GM23338 (cell line): ENCODE measurements around the gene EXOC4. TPM values are rescaled to one million over a fixed set of nuclear protein-coding genes. Genes with fewer than 3 reads are reported as not detected.
"Not testable (repeated sequence)": the region's sequence is repeated elsewhere in the genome, so short reads cannot be mapped to it uniquely, and the experiment has no call there.

Source experiments
- ATAC-seq: fragments of 200-7000 bp; cut with Tn5 transposase; 3 replicates; pipeline ENCODE4 v1.9.1; 2020
- DNase-seq: peaks from one replicate; pipeline ENCODE4 v3.0.0-alpha.2; 2015; ENCODE audit warnings: low spot score
- H2AFZ ChIP-seq: fragments of 200-600 bp; sonication (generic); 2 replicates; pipeline ENCODE4 v1.8.0; 2016; ENCODE audit warnings: antibody characterized with exemption, mild to moderate bottlenecking, moderate library complexity
- H3F3A ChIP-seq: fragments of 200-600 bp; sonication (generic); replicated peaks from 2 replicates; pipeline ENCODE4 v1.8.0; 2017; ENCODE audit warnings: antibody characterized with exemption, mixed run types, low read depth
- H3K27ac ChIP-seq: fragments of 200-600 bp; sonication (generic); 2 replicates; pipeline ENCODE4 v1.6.1; 2016; ENCODE audit warnings: low read depth
- H3K27me3 ChIP-seq: fragments of 200-600 bp; sonication (generic); 2 replicates; pipeline ENCODE4 v1.8.0; 2016; ENCODE audit warnings: mild to moderate bottlenecking, mixed run types, moderate library complexity; ENCODE audit not compliant: insufficient read depth
- H3K36me3 ChIP-seq: fragments of 200-600 bp; sonication (generic); 2 replicates; pipeline ENCODE4 v1.8.0; 2016; ENCODE audit warnings: mild to moderate bottlenecking; ENCODE audit not compliant: insufficient read depth
- H3K4me1 ChIP-seq: fragments of 200-600 bp; sonication (generic); 2 replicates; pipeline ENCODE4 v1.8.0; 2016; ENCODE audit warnings: mild to moderate bottlenecking, moderate library complexity; ENCODE audit not compliant: insufficient read depth
- H3K4me2 ChIP-seq: fragments of 200-600 bp; sonication (generic); 2 replicates; pipeline ENCODE4 v1.7.1; 2017; ENCODE audit warnings: mixed run types
- H3K4me3 ChIP-seq: fragments of 200-600 bp; sonication (generic); 2 replicates; pipeline ENCODE4 v1.6.1; 2016; ENCODE audit warnings: mixed run types
- H3K79me2 ChIP-seq: fragments of 200-600 bp; sonication (generic); replicated peaks from 2 replicates; pipeline ENCODE4 v1.8.0; 2017; ENCODE audit warnings: mild to moderate bottlenecking; ENCODE audit not compliant: insufficient read depth
- H3K9me2 ChIP-seq: fragments of 200-600 bp; sonication (generic); 2 replicates; pipeline ENCODE4 v1.8.0; 2017; ENCODE audit not compliant: insufficient read depth
- H4K20me1 ChIP-seq: fragments of 200-600 bp; sonication (generic); replicated peaks from 2 replicates; pipeline ENCODE4 v1.8.0; 2017; ENCODE audit warnings: mild to moderate bottlenecking; ENCODE audit not compliant: insufficient read depth
- H3K27ac Mint-ChIP-seq: 2 replicates; pipeline ENCODE4 v1.8.0; 2020; ENCODE audit warnings: inconsistent platforms, mild to moderate bottlenecking, moderate library complexity, mixed read lengths
- H3K27me3 Mint-ChIP-seq: 3 replicates; pipeline ENCODE4 v1.8.0; 2022; ENCODE audit warnings: low read depth, mild to moderate bottlenecking, moderate library complexity, mixed read lengths, inconsistent platforms; ENCODE audit not compliant: insufficient read depth, poor library complexity
- H3K36me3 Mint-ChIP-seq: 3 replicates; pipeline ENCODE4 v1.8.0; 2021; ENCODE audit warnings: low read depth, mild to moderate bottlenecking, inconsistent platforms, moderate library complexity, mixed read lengths
- H3K4me1 Mint-ChIP-seq: 3 replicates; pipeline ENCODE4 v1.8.0; 2020; ENCODE audit warnings: mild to moderate bottlenecking, inconsistent platforms, mixed read lengths
- H3K4me3 Mint-ChIP-seq: 3 replicates; pipeline ENCODE4 v1.8.0; 2021; ENCODE audit warnings: moderate library complexity, mild to moderate bottlenecking, inconsistent platforms, mixed read lengths
- H3K9me3 Mint-ChIP-seq: 3 replicates; pipeline ENCODE4 v1.8.0; 2020; ENCODE audit warnings: moderate library complexity, mild to moderate bottlenecking, inconsistent platforms, mixed read lengths
- CREB1 ChIP-seq: fragments of 250-450 bp; sonication (Bioruptor Pico); IDR thresholded peaks from 2 replicates; pipeline ENCODE4 v1.5.0; 2020; ENCODE audit warnings: low read depth, mild to moderate bottlenecking, moderate library complexity
- JUNB ChIP-seq: IDR thresholded peaks from one replicate; pipeline ENCODE4 v1.6.1; 2016; ENCODE audit warnings: antibody characterized with exemption; ENCODE audit not compliant: unreplicated experiment
- POLR2AphosphoS5 ChIP-seq: IDR thresholded peaks from 2 replicates; pipeline ENCODE4 v1.6.1; 2016; ENCODE audit warnings: antibody characterized with exemption, low read depth
- STAT1 ChIP-seq: IDR thresholded peaks from one replicate; pipeline ENCODE4 v1.6.1; 2016; ENCODE audit warnings: antibody characterized with exemption; ENCODE audit not compliant: unreplicated experiment
- ZNF114 ChIP-seq: fragments of 250-450 bp; sonication (Bioruptor Pico); IDR thresholded peaks from 2 replicates; pipeline ENCODE4 v1.5.0; 2020; ENCODE audit warnings: mild to moderate bottlenecking, moderate library complexity
- ZNF331 ChIP-seq: fragments of 250-450 bp; sonication (Bioruptor Pico); IDR thresholded peaks from 2 replicates; pipeline ENCODE4 v1.5.0; 2020; ENCODE audit warnings: low read depth, mild to moderate bottlenecking, moderate library complexity
- polyA plus RNA-seq: library from polyadenylated mRNA; unstranded; fragments of >200 nt; fragmentation: Nextera tagmentation; extraction: Ambion mirVana; gene quantifications from 2 replicates; pipeline ENCODE4 v1.2.1, GENCODE V29; 2016
- total RNA-seq: library from RNA; depleted of rRNA; stranded (reverse); fragments of >200 nt; shearing (Covaris generic); gene quantifications from 2 replicates; pipeline ENCODE4 v1.2.3, GENCODE V29; 2014
- TF ChIP-seq, protein P1 (sequence below), 2 experiments: fragments of 200-600 bp in 1 of 2; sonication (generic) in 1 of 2; conservative IDR thresholded peaks; 2 replicates each; pipeline versions ENCODE4 v1.5.1 to v1.6.1; 2016 to 2017; ENCODE audit warnings: antibody characterized with exemption in 2 of 2, low read depth in 2 of 2, mild to moderate bottlenecking in 2 of 2, moderate library complexity in 1 of 2
- TF ChIP-seq, protein P2 (sequence below): IDR thresholded peaks from one replicate; pipeline ENCODE4 v1.6.1; 2018; ENCODE audit warnings: antibody characterized with exemption; ENCODE audit not compliant: unreplicated experiment

EXOC4 gene
- total and polyA plus RNA-seq, 2 experiments from 2014 or later, result 37.5 to 52.7 TPM

DNA sequence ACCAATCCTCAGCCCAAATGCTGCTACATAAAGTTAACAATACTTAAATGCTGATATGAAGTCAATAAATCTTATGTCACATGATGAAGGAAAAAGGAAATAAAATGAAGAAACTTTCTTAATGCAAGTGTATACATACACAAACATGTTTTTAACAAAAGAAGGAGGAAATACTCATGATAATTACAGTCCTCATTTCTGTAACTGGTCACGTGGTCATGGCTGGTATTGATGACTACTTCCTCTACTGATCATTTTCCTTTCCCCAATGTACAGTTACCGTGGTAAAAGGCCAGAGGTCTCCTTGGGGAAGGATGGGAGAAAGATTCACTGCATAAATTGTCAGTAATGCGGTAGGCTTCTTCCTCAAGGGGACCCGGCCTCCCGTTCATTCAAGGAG, 390.8 kb downstream of the EXOC4 start:
- H3K4me1 ChIP-seq, result peaks cover 15% of the 10 kb centered on the region
- not testable (repeated sequence) for H3K36me3 ChIP-seq, H3K79me2 ChIP-seq, H2AFZ ChIP-seq, H3K9me3 Mint-ChIP-seq, H4K20me1 ChIP-seq, H3K27ac ChIP-seq, H3K9me2 ChIP-seq, H3K27me3 Mint-ChIP-seq, H3K27ac Mint-ChIP-seq, H3F3A ChIP-seq, DNase-seq, H3K36me3 Mint-ChIP-seq, H3K4me2 ChIP-seq, ATAC-seq, H3K4me3 Mint-ChIP-seq, H3K27me3 ChIP-seq, H3K4me3 ChIP-seq
- H3K4me1 Mint-ChIP-seq, result peaks cover 22% of the 10 kb centered on the region

DNA sequence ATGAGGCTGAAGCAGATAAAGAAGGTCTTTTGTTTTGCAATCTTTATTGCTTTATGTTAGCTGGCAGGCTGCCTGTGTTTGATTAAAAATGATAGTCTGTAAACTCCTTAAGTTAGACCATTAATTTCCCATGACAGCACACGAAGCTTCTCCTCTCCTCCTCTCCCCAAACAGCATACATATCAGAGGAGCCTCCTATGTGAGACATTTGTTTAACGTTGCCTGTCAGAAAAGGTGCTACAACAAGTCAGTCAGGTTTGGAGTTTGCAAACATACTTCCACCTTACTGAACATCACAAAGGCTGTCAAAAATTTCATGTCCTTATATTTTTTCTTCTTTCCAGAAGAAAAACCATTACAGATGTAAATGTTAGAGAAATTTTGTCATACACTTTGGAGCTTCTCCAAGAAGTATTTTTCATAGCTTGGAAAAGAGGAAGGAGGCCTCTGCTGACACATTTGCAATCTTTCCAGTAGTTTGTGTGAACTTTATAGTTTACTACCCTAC, 393.1 kb downstream of the EXOC4 start:
- no peak for DNase-seq
- Mint-ChIP-seq H3K4me1 (peaks cover 22% of the 10 kb centered on the region), H3K27ac (no peak overlapping the region), H3K36me3 (no peaks in the 10 kb centered on the region), H3K27me3 (peaks cover 2% of the 10 kb centered on the region), H3K4me3 (no peak overlapping the region), H3K9me3 (no peaks in the 10 kb centered on the region)
- no peak overlapping the region for H3K4me2 ChIP-seq
- 0 out of 2 replicates have a peak, but pooled peaks cover 4% of the 10 kb centered on the region for H4K20me1 ChIP-seq
- H3K4me3 ChIP-seq, result no peak overlapping the region
- no peak overlapping the region for H2AFZ ChIP-seq
- ATAC-seq, result no peak
- TF ChIP-seq JUNB, result no peak
- TF ChIP-seq CREB1 (CRISPR knock-in tag), result no peak
- TF ChIP-seq, protein P1, sequence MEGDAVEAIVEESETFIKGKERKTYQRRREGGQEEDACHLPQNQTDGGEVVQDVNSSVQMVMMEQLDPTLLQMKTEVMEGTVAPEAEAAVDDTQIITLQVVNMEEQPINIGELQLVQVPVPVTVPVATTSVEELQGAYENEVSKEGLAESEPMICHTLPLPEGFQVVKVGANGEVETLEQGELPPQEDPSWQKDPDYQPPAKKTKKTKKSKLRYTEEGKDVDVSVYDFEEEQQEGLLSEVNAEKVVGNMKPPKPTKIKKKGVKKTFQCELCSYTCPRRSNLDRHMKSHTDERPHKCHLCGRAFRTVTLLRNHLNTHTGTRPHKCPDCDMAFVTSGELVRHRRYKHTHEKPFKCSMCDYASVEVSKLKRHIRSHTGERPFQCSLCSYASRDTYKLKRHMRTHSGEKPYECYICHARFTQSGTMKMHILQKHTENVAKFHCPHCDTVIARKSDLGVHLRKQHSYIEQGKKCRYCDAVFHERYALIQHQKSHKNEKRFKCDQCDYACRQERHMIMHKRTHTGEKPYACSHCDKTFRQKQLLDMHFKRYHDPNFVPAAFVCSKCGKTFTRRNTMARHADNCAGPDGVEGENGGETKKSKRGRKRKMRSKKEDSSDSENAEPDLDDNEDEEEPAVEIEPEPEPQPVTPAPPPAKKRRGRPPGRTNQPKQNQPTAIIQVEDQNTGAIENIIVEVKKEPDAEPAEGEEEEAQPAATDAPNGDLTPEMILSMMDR (conservative IDR thresholded peaks at IDR 0.05; ENCODE audit: low read depth in 2 of 2), result no peak
- TF ChIP-seq ZNF114 (CRISPR knock-in tag), result no peak
- H3K27me3 ChIP-seq, result no peaks in the 10 kb centered on the region
- no peaks in the 10 kb centered on the region for H3K79me2 ChIP-seq
- no peaks in the 10 kb centered on the region for H3K36me3 ChIP-seq
- H3F3A ChIP-seq, result no peaks in the 10 kb centered on the region
- H3K4me1 ChIP-seq, result peaks cover 15% of the 10 kb centered on the region
- no peaks in the 10 kb centered on the region for H3K9me2 ChIP-seq
- H3K27ac ChIP-seq, result no peak overlapping the region

DNA sequence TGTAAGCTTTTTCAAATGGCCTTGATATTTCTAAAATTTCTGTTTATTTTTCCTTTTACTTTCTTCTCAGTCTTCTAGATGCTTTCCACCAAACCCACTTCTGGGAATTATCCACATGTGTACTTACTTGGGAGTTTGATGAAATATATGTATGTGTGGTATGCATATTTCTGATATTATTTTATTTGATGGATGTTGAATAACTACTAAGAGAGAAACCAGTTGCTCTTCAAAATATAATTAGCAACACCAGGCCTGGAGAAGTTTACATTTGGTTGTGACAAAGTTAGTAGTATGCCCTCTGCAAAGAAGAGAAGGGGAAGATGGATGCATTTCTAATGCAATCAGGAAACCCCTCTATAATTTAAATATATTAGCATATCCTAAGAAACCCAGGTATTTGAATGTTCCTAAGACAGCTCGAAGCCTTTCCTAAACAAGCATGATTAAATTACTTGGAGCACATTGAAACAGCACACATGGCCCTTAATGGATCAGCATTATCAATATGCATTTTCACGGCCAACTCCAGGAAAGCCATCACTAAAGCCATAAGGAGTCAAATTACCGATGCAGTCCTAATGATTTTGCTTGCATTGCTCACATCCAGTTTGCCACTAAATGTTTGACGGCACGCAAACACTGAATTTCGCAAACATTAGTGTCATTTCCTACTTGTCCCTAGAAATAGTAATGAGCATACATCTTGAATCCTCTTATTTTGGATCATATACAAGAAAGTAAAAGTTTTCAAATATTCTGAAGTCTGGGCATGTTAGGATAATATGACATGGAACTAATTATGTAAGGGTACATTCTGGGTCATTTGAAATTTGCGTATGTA, 393.8 kb downstream of the EXOC4 start:
- no peak for ATAC-seq
- peaks cover 22% of the 10 kb centered on the region for H3K4me1 Mint-ChIP-seq
- H3K36me3 ChIP-seq, result no peaks in the 10 kb centered on the region
- no peaks in the 10 kb centered on the region for H3F3A ChIP-seq
- H3K27me3 Mint-ChIP-seq, result peaks cover 2% of the 10 kb centered on the region
- H3K4me2 ChIP-seq, result no peak overlapping the region
- H3K4me1 ChIP-seq, result peaks cover 15% of the 10 kb centered on the region
- H2AFZ ChIP-seq, result no peak overlapping the region
- no peaks in the 10 kb centered on the region for H3K9me3 Mint-ChIP-seq
- H3K9me2 ChIP-seq, result no peaks in the 10 kb centered on the region
- no peaks in the 10 kb centered on the region for H3K36me3 Mint-ChIP-seq
- H3K27ac ChIP-seq, result no peak overlapping the region
- H3K27ac Mint-ChIP-seq, result no peak overlapping the region; the same call in 1 of the 2 replicates
- H3K79me2 ChIP-seq, result no peaks in the 10 kb centered on the region
- H3K27me3 ChIP-seq, result no peaks in the 10 kb centered on the region
- no peak for DNase-seq
- H3K4me3 Mint-ChIP-seq, result no peak overlapping the region
- 0 out of 2 replicates have a peak, but pooled peaks cover 2% of the 10 kb centered on the region for H4K20me1 ChIP-seq
- H3K4me3 ChIP-seq, result no peak overlapping the region
- TF ChIP-seq, protein P2, sequence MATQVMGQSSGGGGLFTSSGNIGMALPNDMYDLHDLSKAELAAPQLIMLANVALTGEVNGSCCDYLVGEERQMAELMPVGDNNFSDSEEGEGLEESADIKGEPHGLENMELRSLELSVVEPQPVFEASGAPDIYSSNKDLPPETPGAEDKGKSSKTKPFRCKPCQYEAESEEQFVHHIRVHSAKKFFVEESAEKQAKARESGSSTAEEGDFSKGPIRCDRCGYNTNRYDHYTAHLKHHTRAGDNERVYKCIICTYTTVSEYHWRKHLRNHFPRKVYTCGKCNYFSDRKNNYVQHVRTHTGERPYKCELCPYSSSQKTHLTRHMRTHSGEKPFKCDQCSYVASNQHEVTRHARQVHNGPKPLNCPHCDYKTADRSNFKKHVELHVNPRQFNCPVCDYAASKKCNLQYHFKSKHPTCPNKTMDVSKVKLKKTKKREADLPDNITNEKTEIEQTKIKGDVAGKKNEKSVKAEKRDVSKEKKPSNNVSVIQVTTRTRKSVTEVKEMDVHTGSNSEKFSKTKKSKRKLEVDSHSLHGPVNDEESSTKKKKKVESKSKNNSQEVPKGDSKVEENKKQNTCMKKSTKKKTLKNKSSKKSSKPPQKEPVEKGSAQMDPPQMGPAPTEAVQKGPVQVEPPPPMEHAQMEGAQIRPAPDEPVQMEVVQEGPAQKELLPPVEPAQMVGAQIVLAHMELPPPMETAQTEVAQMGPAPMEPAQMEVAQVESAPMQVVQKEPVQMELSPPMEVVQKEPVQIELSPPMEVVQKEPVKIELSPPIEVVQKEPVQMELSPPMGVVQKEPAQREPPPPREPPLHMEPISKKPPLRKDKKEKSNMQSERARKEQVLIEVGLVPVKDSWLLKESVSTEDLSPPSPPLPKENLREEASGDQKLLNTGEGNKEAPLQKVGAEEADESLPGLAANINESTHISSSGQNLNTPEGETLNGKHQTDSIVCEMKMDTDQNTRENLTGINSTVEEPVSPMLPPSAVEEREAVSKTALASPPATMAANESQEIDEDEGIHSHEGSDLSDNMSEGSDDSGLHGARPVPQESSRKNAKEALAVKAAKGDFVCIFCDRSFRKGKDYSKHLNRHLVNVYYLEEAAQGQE, result no peak
- no peak for TF ChIP-seq ZNF331
- TF ChIP-seq STAT1, result no peak
- no peak for TF ChIP-seq JUNB
- no peak for TF ChIP-seq POLR2AphosphoS5
